Chondrocyte (in vitro differentiated cells): ENCODE measurements around the gene TCTA. TPM values are rescaled to one million over a fixed set of nuclear protein-coding genes. Genes with fewer than 3 reads are reported as not detected.
"Not testable (repeated sequence)": the region's sequence is repeated elsewhere in the genome, so short reads cannot be mapped to it uniquely, and the experiment has no call there.

ENCODE experiments used
- DNase-seq: peaks from one replicate; pipeline ENCODE4 v3.0.0; 2021; ENCODE audit warnings: mixed read lengths, low spot score
- H3K27ac Mint-ChIP-seq: one replicate; pipeline ENCODE4 v1.8.0; 2021; ENCODE audit warnings: mild to moderate bottlenecking, moderate library complexity, mixed read lengths; ENCODE audit not compliant: unreplicated experiment
- H3K27me3 Mint-ChIP-seq: 2 replicates; pipeline ENCODE4 v1.8.0; 2021; ENCODE audit warnings: low read depth, mixed read lengths
- H3K36me3 Mint-ChIP-seq: 2 replicates; pipeline ENCODE4 v1.8.0; 2021; ENCODE audit warnings: low read depth, mixed read lengths
- H3K4me1 Mint-ChIP-seq: 2 replicates; pipeline ENCODE4 v1.8.0; 2021; ENCODE audit warnings: low read depth, mild to moderate bottlenecking, mixed read lengths
- H3K4me3 Mint-ChIP-seq: one replicate; pipeline ENCODE4 v1.8.0; 2021; ENCODE audit warnings: mild to moderate bottlenecking, moderate library complexity, mixed read lengths; ENCODE audit not compliant: unreplicated experiment
- H3K9me3 Mint-ChIP-seq: 2 replicates; pipeline ENCODE4 v1.8.0; 2021; ENCODE audit warnings: low read depth, mixed read lengths
- CTCF ChIP-seq: fragments of 200-600 bp; sonication (generic); IDR thresholded peaks from 2 replicates; pipeline ENCODE4 v1.5.0; 2021; ENCODE audit warnings: antibody characterized with exemption, mild to moderate bottlenecking, moderate library complexity
- total RNA-seq: library from RNA; stranded (reverse); gene quantifications from 3 replicates; pipeline ENCODE4 v1.2.1, GENCODE V29; 2021

TCTA gene
- total RNA-seq, 1 donor from 2014 or later = 22.5 TPM

- no peak for TF ChIP-seq CTCF
- no peaks in the 10 kb centered on the region for H3K27me3 Mint-ChIP-seq
- DNase-seq = peak; percentile 18
- H3K4me3 Mint-ChIP-seq = no peak overlapping the region
- H3K36me3 Mint-ChIP-seq = peaks cover 3% of the 10 kb centered on the region
- H3K4me1 Mint-ChIP-seq = peaks cover 47% of the 10 kb centered on the region
- H3K9me3 Mint-ChIP-seq = no peaks in the 10 kb centered on the region
- H3K27ac Mint-ChIP-seq = peak overlapping the region; percentile 80
Observed at GRCh38 chr3:49388289-49388820, 23.9 kb upstream of the TCTA start.

GRCh38 chr3:49389297-49389696 is 22.9 kb upstream of the TCTA start:
- DNase-seq = peak; percentile 0
- H3K36me3 Mint-ChIP-seq = peaks cover 3% of the 10 kb centered on the region
- no peaks in the 10 kb centered on the region for H3K9me3 Mint-ChIP-seq
- peaks cover 40% of the 10 kb centered on the region for H3K4me1 Mint-ChIP-seq
- TF ChIP-seq CTCF = no peak
- H3K27me3 Mint-ChIP-seq = no peaks in the 10 kb centered on the region
- no peak overlapping the region for H3K27ac Mint-ChIP-seq
- no peak overlapping the region for H3K4me3 Mint-ChIP-seq

- peaks cover 11% of the 10 kb centered on the region for H3K36me3 Mint-ChIP-seq
- not testable (repeated sequence) for H3K4me3 Mint-ChIP-seq, H3K9me3 Mint-ChIP-seq, H3K27me3 Mint-ChIP-seq
- peaks cover 39% of the 10 kb centered on the region for H3K4me1 Mint-ChIP-seq
- peak overlapping the region; percentile 70 for H3K27ac Mint-ChIP-seq
- peak; percentile 14 for DNase-seq
Observed at GRCh38 chr3:49391310-49391709, 20.9 kb upstream of the TCTA start.

GRCh38 chr3:49397470-49397869 is 14.8 kb upstream of the TCTA start:
- peak overlapping the region; percentile 80 for H3K27ac Mint-ChIP-seq

GRCh38 chr3:49399461-49399860 is 12.8 kb upstream of the TCTA start:
- Mint-ChIP-seq H3K9me3 (no peaks in the 10 kb centered on the region), H3K4me3 (no peak overlapping the region), H3K27me3 (no peaks in the 10 kb centered on the region), H3K36me3 (peaks cover 13% of the 10 kb centered on the region), H3K27ac (peak overlapping the region; percentile 85), H3K4me1 (peaks cover 61% of the 10 kb centered on the region)
- DNase-seq = no peak
- TF ChIP-seq CTCF = no peak

More at GRCh38 chr3:49397470-49397869, 14.8 kb upstream of the TCTA start:
- Mint-ChIP-seq H3K27me3 (no peaks in the 10 kb centered on the region), H3K9me3 (no peaks in the 10 kb centered on the region), H3K36me3 (peaks cover 14% of the 10 kb centered on the region), H3K4me3 (no peak overlapping the region), H3K4me1 (peaks cover 60% of the 10 kb centered on the region)
- no peak for TF ChIP-seq CTCF
- DNase-seq = no peak

GRCh38 chr3:49401766-49402165 is 10.5 kb upstream of the TCTA start:
- no peak for TF ChIP-seq CTCF
- Mint-ChIP-seq H3K27me3 (no peaks in the 10 kb centered on the region), H3K4me3 (no peak overlapping the region), H3K27ac (no peak overlapping the region), H3K4me1 (peaks cover 64% of the 10 kb centered on the region), H3K36me3 (peaks cover 6% of the 10 kb centered on the region), H3K9me3 (no peaks in the 10 kb centered on the region)
- DNase-seq = no peak
